MM.1S (cell line): ENCODE data around the gene MAB21L4.

Experiments
- DNase-seq: peaks from one replicate; pipeline ENCODE4 v3.0.0-alpha.2; 2015
- H2AFZ ChIP-seq: fragments of 300-600 bp; sonication (generic); 2 replicates; pipeline ENCODE4 v1.6.0; 2016; ENCODE audit warnings: antibody characterized with exemption, low read length
- H3F3A ChIP-seq: fragments of 300-600 bp; sonication (generic); 2 replicates; pipeline ENCODE4 v1.6.1; 2016; ENCODE audit warnings: mild to moderate bottlenecking, antibody characterized with exemption, low read length, moderate library complexity, mixed read lengths; ENCODE audit not compliant: insufficient read depth
- H3K27ac ChIP-seq: fragments of 300-600 bp; sonication (generic); 2 replicates; pipeline ENCODE4 v1.5.1; 2016; ENCODE audit warnings: mild to moderate bottlenecking, low read length
- H3K27me3 ChIP-seq: fragments of 300-600 bp; sonication (generic); replicated peaks from 2 replicates; pipeline ENCODE4 v1.6.0; 2016; ENCODE audit warnings: low read length; ENCODE audit not compliant: insufficient read depth
- H3K36me3 ChIP-seq: fragments of 300-600 bp; sonication (generic); replicated peaks from 2 replicates; pipeline ENCODE4 v1.6.1; 2016; ENCODE audit warnings: mild to moderate bottlenecking, low read length, mixed read lengths; ENCODE audit not compliant: insufficient read depth
- H3K4me1 ChIP-seq: fragments of 300-600 bp; sonication (generic); 2 replicates; pipeline ENCODE4 v1.6.1; 2016; ENCODE audit warnings: low read length, mixed read lengths
- H3K4me2 ChIP-seq: fragments of 300-600 bp; sonication (generic); 2 replicates; pipeline ENCODE4 v1.6.0; 2016; ENCODE audit warnings: low read depth, low read length
- H3K4me3 ChIP-seq: fragments of 300-600 bp; sonication (generic); 2 replicates; pipeline ENCODE4 v1.5.1; 2016; ENCODE audit warnings: low read length, mixed read lengths
- H3K79me2 ChIP-seq: fragments of 300-600 bp; sonication (generic); 2 replicates; pipeline ENCODE4 v1.6.1; 2016; ENCODE audit warnings: mixed run types, low read length, mixed read lengths
- H3K9ac ChIP-seq: fragments of 300-600 bp; sonication (generic); 2 replicates; pipeline ENCODE4 v1.6.1; 2016; ENCODE audit warnings: low read length, mixed read lengths
- H3K9me2 ChIP-seq: fragments of 300-600 bp; sonication (generic); replicated peaks from 2 replicates; pipeline ENCODE4 v1.6.1; 2016; ENCODE audit warnings: mild to moderate bottlenecking, low read length, mixed read lengths; ENCODE audit not compliant: insufficient read depth
- H3K9me3 ChIP-seq: fragments of 300-600 bp; sonication (generic); replicated peaks from 2 replicates; pipeline ENCODE4 v1.6.1; 2016; ENCODE audit warnings: mild to moderate bottlenecking, low read length, mixed read lengths; ENCODE audit not compliant: insufficient read depth
- H4K20me1 ChIP-seq: fragments of 300-600 bp; sonication (generic); 2 replicates; pipeline ENCODE4 v1.6.1; 2016; ENCODE audit warnings: mild to moderate bottlenecking, low read length, moderate library complexity, mixed read lengths; ENCODE audit not compliant: insufficient read depth
- EZH2 ChIP-seq: fragments of 300-600 bp; sonication (generic); optimal IDR thresholded peaks from 2 replicates; pipeline ENCODE3; 2017; ENCODE audit warnings: low read depth, mild to moderate bottlenecking, antibody characterized with exemption, low read length, mixed read lengths
- EZH2phosphoT487 ChIP-seq: fragments of 300-600 bp; sonication (generic); IDR thresholded peaks from 2 replicates; pipeline ENCODE4 v1.6.1; 2018; ENCODE audit warnings: antibody characterized with exemption, low read length
- TF ChIP-seq, protein P1 (sequence below): fragments of 300-600 bp; sonication (generic); IDR thresholded peaks from 2 replicates; pipeline ENCODE4 v1.5.1; 2016; ENCODE audit warnings: antibody characterized with exemption, low read length, mixed read lengths

Gene MAB21L4

DNA sequence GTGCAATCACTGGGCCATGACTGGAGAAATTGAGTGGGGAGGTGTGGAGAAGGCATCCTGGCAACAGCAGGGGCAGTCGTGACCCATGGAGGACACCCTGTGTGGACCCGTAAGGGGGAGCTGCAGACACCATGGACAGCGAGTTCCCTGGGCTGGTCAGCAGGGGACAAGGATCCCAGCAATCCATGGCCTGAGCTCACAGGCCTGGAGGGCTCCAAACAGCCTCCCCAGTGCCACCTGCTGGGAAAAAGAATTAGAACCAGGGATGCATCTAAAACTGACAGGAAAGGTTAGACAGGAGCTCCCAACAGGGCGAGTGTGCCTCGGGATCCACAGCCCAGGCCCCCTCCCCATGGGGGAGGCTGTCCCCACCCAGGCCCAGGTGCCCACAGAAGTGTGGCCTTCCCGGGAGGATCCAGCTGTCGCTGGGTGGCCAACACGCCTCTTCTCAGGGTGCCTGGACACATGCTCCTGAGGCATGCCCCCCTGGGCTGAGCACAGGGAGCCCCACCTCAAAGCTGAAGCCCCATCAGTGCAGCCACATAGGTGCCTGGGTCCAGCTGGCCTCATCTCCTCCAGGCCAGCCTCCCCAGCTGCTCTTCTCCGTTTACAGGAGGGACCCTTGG is 55.4 kb downstream of the MAB21L4 start:
- no peak for DNase-seq
- Histone ChIP-seq H3K9me3 (no peaks in the 10 kb centered on the region), H3K9ac (no peak overlapping the region), H3F3A (no peaks in the 10 kb centered on the region), H3K4me1 (no peaks in the 10 kb centered on the region), H3K27me3 (peaks cover 75% of the 10 kb centered on the region), H3K79me2 (no peaks in the 10 kb centered on the region), H3K9me2 (no peaks in the 10 kb centered on the region), H3K27ac (no peak overlapping the region), H3K4me2 (no peak overlapping the region), H3K4me3 (no peak overlapping the region), H2AFZ (no peak overlapping the region), H4K20me1 (no peaks in the 10 kb centered on the region), H3K36me3 (no peaks in the 10 kb centered on the region)
- TF ChIP-seq EZH2: no peak
- TF ChIP-seq, protein P1, sequence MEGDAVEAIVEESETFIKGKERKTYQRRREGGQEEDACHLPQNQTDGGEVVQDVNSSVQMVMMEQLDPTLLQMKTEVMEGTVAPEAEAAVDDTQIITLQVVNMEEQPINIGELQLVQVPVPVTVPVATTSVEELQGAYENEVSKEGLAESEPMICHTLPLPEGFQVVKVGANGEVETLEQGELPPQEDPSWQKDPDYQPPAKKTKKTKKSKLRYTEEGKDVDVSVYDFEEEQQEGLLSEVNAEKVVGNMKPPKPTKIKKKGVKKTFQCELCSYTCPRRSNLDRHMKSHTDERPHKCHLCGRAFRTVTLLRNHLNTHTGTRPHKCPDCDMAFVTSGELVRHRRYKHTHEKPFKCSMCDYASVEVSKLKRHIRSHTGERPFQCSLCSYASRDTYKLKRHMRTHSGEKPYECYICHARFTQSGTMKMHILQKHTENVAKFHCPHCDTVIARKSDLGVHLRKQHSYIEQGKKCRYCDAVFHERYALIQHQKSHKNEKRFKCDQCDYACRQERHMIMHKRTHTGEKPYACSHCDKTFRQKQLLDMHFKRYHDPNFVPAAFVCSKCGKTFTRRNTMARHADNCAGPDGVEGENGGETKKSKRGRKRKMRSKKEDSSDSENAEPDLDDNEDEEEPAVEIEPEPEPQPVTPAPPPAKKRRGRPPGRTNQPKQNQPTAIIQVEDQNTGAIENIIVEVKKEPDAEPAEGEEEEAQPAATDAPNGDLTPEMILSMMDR: peak; percentile 29

DNA sequence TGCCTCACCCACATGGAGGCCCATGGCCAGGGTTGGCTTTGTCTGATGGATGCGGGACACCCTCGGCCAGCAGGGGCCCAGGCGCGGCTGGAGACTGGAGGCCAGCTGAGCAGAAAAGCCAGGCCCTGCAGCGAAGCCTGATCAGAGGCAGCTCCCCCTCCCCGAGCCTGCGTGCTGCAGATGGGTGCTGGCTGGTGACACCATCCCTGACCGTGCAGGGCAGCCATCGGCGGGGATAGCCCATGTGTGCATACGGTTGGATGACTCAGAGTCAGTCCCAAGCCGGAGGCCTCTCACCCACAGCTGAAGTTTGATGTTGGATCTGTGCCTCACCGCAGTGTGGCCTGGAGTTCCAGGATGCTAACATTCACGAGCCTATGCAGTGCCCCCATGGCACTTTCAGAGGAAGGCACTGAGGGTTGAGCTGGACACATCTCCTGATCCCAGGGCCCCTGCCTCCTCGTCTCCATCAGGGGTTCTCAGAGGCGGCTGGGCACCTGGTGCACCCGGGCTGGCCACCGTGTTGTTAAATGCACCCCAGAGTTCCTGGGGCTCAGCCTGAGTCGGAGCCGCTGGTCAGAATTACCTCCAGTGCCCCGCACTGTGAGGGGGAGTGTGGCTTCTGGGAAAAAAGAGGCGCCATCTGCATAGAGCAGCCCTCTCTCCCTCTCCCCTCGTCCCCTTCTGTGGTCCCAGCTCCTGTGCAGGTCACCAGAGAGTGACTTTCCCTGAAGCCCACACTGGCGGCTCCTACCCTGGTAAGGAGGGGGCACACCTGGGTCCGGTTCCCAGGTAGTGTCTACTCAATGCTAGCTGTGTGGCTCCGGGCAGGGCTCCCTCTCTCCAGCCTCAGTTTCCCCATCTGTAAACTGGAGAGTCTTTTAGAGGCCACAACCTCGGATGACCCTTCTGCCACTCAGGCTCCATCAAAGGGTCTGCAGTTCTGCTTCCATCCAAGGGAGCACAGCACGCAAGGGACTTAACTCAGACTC is 56.5 kb downstream of the MAB21L4 start:
- no peaks in the 10 kb centered on the region for H3K9me3 ChIP-seq
- DNase-seq: no peak
- TF ChIP-seq EZH2phosphoT487: no peak
- TF ChIP-seq, protein P1: no peak
- no peak for TF ChIP-seq EZH2
- no peaks in the 10 kb centered on the region for H3K4me1 ChIP-seq
- no peaks in the 10 kb centered on the region for H3K9me2 ChIP-seq
- H3K9ac ChIP-seq: no peak overlapping the region
- H3K4me2 ChIP-seq: no peak overlapping the region
- H3K4me3 ChIP-seq: no peak overlapping the region
- no peaks in the 10 kb centered on the region for H4K20me1 ChIP-seq
- no peak overlapping the region for H3K27ac ChIP-seq
- no peaks in the 10 kb centered on the region for H3F3A ChIP-seq
- peaks cover 82% of the 10 kb centered on the region for H3K27me3 ChIP-seq
- H2AFZ ChIP-seq: no peak overlapping the region
- H3K79me2 ChIP-seq: no peaks in the 10 kb centered on the region
- H3K36me3 ChIP-seq: no peaks in the 10 kb centered on the region

DNA sequence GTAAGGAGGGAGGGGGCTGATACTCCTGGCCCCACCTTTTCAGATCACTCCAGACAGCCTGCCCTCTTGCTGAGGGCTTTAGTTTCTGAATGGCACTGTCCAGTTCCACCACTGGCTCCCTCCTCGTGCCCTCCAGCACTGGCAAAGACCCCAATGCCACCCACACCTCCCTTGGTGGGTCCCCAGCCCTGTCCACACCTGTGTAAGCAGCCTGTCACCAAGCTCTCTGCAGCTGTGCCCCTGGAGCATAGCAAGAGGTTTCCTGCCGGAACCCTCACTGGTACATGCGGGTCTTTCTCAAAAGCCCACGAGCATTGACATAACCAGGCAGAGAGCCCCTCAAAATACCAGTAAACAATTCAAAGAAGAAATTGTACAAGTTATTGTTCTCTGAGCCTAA is 58.3 kb downstream of the MAB21L4 start:
- no peaks in the 10 kb centered on the region for H3K9me3 ChIP-seq
- H3K27me3 ChIP-seq: peaks cover 76% of the 10 kb centered on the region
- H3K4me2 ChIP-seq: no peak overlapping the region
- no peaks in the 10 kb centered on the region for H3K79me2 ChIP-seq
- no peaks in the 10 kb centered on the region for H3K4me1 ChIP-seq
- no peak for DNase-seq
- no peaks in the 10 kb centered on the region for H3F3A ChIP-seq
- H3K36me3 ChIP-seq: no peaks in the 10 kb centered on the region
- no peaks in the 10 kb centered on the region for H4K20me1 ChIP-seq
- TF ChIP-seq, protein P1: no peak
- no peak for TF ChIP-seq EZH2phosphoT487
- TF ChIP-seq EZH2: no peak
- no peaks in the 10 kb centered on the region for H3K9me2 ChIP-seq
- no peak overlapping the region for H3K4me3 ChIP-seq
- no peak overlapping the region for H2AFZ ChIP-seq
- H3K9ac ChIP-seq: no peak overlapping the region
- no peak overlapping the region for H3K27ac ChIP-seq
